Measurements from ENCODE around the gene OTULINL. TPM values are rescaled to one million over a fixed set of nuclear protein-coding genes. Genes with fewer than 3 reads are reported as not detected.

The OTULINL gene
- polyA plus RNA-seq, 1 donor (not counting 4 experiments of a cell fraction or from before 2014, with no cell fraction given): 0.62 TPM

DNA sequence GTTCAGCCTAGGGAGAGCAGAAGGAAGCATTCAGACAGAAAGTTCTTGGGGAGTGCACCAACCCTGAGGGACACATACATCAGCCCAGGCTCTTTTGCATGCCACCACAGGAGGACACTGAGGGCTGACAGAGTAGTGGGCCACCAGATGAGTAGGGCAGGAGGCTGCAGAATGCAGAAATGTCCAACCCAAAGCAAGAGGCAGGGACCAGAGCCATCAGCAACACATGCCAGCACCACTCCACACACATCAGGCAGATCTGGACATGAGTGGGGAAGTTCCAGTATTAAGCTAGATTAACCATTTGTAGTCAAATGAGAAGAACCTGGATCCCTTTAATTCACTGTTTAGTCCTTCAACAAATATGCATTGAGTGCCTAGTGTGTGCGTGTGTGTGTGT is 35.7 kb upstream of the OTULINL start:
- H3K4me3 ChIP-seq (ENCODE audit: control insufficient read depth in 2 of 3, extremely low read depth in 1 of 3, insufficient read depth in 2 of 3, low read depth in 1 of 3, low read length in 3 of 3): no peak overlapping the region
- H3K79me2 ChIP-seq (ENCODE audit: control insufficient read depth, insufficient read depth, low read length): no peaks in the 10 kb centered on the region
- TF ChIP-seq EZH2 (IDR thresholded peaks at IDR 0.05; ENCODE audit: low read length): no peak
- TF ChIP-seq, protein P1, sequence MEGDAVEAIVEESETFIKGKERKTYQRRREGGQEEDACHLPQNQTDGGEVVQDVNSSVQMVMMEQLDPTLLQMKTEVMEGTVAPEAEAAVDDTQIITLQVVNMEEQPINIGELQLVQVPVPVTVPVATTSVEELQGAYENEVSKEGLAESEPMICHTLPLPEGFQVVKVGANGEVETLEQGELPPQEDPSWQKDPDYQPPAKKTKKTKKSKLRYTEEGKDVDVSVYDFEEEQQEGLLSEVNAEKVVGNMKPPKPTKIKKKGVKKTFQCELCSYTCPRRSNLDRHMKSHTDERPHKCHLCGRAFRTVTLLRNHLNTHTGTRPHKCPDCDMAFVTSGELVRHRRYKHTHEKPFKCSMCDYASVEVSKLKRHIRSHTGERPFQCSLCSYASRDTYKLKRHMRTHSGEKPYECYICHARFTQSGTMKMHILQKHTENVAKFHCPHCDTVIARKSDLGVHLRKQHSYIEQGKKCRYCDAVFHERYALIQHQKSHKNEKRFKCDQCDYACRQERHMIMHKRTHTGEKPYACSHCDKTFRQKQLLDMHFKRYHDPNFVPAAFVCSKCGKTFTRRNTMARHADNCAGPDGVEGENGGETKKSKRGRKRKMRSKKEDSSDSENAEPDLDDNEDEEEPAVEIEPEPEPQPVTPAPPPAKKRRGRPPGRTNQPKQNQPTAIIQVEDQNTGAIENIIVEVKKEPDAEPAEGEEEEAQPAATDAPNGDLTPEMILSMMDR (optimal IDR thresholded peaks at IDR 0.05 in 1 of 3, IDR thresholded peaks at IDR 0.05 in 1 of 3, conservative IDR thresholded peaks at IDR 0.05 in 1 of 3; ENCODE audit: extremely low read depth in 1 of 3, insufficient read depth in 2 of 3, low read length in 3 of 3): no peak
- no peaks in the 10 kb centered on the region for H3K36me3 ChIP-seq (ENCODE audit: control insufficient read depth in 2 of 2, extremely low read depth in 1 of 2, insufficient read depth in 2 of 2, low read length in 2 of 2)
- H3K9ac ChIP-seq (ENCODE audit: control insufficient read depth, extremely low read depth, insufficient read depth, low read length): no peak overlapping the region
- no peak for FAIRE-seq
- no peak for DNase-seq (ENCODE audit: low read depth, low spot score)
- dilution Hi-C loops (cut with MboI; ENCODE audit: extremely low pct_ligation_motif_present, low sequenced_read_pairs): no loop called here
- H4K20me1 ChIP-seq (ENCODE audit: control insufficient read depth, extremely low read depth, insufficient read depth, low read length): no peaks in the 10 kb centered on the region
- no peaks in the 10 kb centered on the region for H3K9me1 ChIP-seq (ENCODE audit: control insufficient read depth, extremely low read depth, insufficient read depth, low read length)
- H3K4me2 ChIP-seq (ENCODE audit: control insufficient read depth, extremely low read depth, insufficient read depth, low read depth, low read length): no peak overlapping the region
- no peak overlapping the region for H3K27ac ChIP-seq (ENCODE audit: control insufficient read depth, insufficient read depth, low read length)
- H3K9me3 ChIP-seq (ENCODE audit: control insufficient read depth, low read depth, low read length): no peaks in the 10 kb centered on the region
- no peaks in the 10 kb centered on the region for H3K4me1 ChIP-seq (ENCODE audit: control insufficient read depth, extremely low read depth, insufficient read depth, low read length)
- no peak overlapping the region for H2AFZ ChIP-seq (ENCODE audit: control insufficient read depth, low read length)
- peaks cover 6% of the 10 kb centered on the region for H3K27me3 ChIP-seq (ENCODE audit: control insufficient read depth, extremely low read depth, insufficient read depth, low read length)

DNA sequence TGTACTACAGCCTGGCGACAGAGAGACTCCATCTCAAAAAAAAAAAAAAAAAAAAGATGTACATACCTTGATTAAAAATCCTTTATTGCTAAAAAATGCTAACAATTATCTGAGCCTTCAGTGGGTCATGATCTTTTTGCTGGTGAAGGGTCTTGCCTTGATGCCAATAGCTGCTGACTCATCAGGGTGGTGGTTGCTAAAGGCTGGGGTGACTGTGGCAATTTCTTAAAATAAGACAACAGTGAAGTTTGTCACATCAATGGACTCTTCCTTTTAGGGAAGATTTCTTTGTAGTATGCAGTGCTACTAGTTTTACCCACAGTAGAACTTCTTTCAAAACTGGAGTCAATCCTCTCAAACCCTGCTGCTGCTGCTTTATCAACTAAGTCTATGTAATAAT is 33.9 kb upstream of the OTULINL start:
- dilution Hi-C loops (cut with MboI; ENCODE audit: extremely low pct_ligation_motif_present, low sequenced_read_pairs): no loop called here
- Histone ChIP-seq H3K27ac (ENCODE audit: control insufficient read depth, insufficient read depth, low read length) (no peak overlapping the region), H3K36me3 (ENCODE audit: control insufficient read depth in 2 of 2, extremely low read depth in 1 of 2, insufficient read depth in 2 of 2, low read length in 2 of 2) (no peaks in the 10 kb centered on the region), H2AFZ (ENCODE audit: control insufficient read depth, low read length) (no peak overlapping the region), H3K9me3 (ENCODE audit: control insufficient read depth, low read depth, low read length) (no peaks in the 10 kb centered on the region), H3K27me3 (ENCODE audit: control insufficient read depth, extremely low read depth, insufficient read depth, low read length) (peaks cover 3% of the 10 kb centered on the region), H3K4me1 (ENCODE audit: control insufficient read depth, extremely low read depth, insufficient read depth, low read length) (no peaks in the 10 kb centered on the region), H3K79me2 (ENCODE audit: control insufficient read depth, insufficient read depth, low read length) (no peaks in the 10 kb centered on the region), H3K4me3 (ENCODE audit: control insufficient read depth in 2 of 3, extremely low read depth in 1 of 3, insufficient read depth in 2 of 3, low read depth in 1 of 3, low read length in 3 of 3) (no peak overlapping the region), H3K9ac (ENCODE audit: control insufficient read depth, extremely low read depth, insufficient read depth, low read length) (no peak overlapping the region), H4K20me1 (ENCODE audit: control insufficient read depth, extremely low read depth, insufficient read depth, low read length) (no peaks in the 10 kb centered on the region), H3K9me1 (ENCODE audit: control insufficient read depth, extremely low read depth, insufficient read depth, low read length) (no peaks in the 10 kb centered on the region), H3K4me2 (ENCODE audit: control insufficient read depth, extremely low read depth, insufficient read depth, low read depth, low read length) (no peak overlapping the region)
- FAIRE-seq: no peak
- DNase-seq (ENCODE audit: low read depth, low spot score): no peak
- no peak for TF ChIP-seq EZH2 (IDR thresholded peaks at IDR 0.05; ENCODE audit: low read length)
- TF ChIP-seq, protein P1 (optimal IDR thresholded peaks at IDR 0.05 in 1 of 3, IDR thresholded peaks at IDR 0.05 in 1 of 3, conservative IDR thresholded peaks at IDR 0.05 in 1 of 3; ENCODE audit: extremely low read depth in 1 of 3, insufficient read depth in 2 of 3, low read length in 3 of 3): no peak
